ENCODE data around the gene JPH4. TPM values are rescaled to one million over a fixed set of nuclear protein-coding genes. Genes with fewer than 3 reads are reported as not detected.
"Not testable (repeated sequence)": the region's sequence is repeated elsewhere in the genome, so short reads cannot be mapped to it uniquely, and the experiment has no call there.

The JPH4 gene
- total RNA-seq, 1 donor from 2014 or later, result 1.1 TPM

DNA sequence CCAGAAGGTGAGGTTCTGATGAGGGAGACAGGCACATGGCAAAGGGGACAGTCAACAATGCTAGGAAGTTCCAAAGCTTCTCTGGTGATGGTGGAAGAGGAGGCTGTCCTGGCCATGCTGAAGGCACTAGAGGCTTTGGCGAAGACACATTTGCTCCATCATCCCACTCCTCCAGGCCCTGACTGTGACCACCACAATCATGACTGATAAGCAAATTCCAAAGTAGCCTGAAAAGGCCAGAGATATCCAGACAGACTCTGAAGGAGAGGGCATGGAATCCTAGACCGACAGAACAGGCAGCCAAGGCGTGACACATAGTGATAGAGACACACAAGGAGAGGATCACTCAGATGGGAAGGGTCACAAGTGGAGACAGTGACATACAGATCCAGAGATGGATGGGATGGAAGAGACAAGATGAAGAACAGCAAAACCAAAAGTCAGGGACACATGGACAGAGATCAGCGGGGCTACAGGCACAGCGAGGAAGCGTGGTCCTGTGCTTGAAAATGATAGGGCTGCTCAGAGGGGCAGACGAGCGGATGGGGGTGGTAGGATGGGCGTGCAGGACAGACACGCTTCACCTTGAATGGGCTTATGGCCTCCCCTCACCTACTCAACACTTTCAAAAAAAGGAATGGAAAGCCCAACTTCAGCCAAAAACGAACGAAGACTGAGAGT, 28.3 kb downstream of the JPH4 start:
- DNase-seq (ENCODE audit: low spot score), result no peak

DNA sequence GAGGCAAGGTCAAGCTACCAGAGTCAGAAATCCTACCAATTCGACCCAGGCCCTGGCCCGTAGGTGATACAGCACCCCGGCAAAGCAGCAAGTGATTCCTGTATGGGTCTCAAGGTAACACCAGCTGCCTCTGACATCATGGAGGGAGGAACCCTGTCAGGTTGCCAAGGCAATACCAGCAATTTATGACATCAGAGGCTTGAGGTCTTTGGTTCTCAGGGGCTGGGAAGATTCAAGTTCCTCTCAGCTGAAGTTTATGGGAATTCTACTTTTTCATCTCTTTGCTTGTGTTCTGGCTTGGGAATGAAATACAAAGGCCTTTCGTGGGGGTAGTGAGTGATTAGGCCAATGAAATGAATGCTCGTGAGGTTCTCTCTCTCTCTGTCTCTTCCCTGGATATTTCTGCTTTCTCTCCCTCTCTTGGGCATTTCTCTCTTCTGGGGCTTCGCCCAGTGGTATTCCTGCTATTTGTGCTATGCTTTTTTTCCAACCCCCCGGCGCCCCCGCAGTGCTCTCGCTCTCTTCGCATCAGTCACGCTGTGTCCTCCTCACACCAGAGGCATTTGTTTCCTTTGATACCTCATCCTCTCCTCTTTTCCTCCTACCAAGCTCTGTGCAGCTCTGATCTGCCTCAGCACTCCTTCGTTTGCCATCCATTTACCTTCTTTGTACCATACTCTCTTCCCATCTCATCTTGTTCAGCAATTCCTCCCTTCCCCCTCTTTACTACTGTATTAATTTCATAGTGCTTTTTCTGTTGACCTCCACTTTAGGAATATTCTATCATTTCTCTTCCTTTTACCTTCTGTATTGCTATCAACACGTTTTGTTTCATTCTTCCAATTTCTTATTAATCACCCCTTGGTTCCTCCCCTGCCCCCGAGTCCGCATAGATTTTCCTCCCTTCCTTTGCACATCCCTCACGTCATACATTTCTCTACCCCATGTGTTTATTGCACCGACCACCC, 30.0 kb downstream of the JPH4 start:
- DNase-seq (ENCODE audit: low spot score), result no peak

DNA sequence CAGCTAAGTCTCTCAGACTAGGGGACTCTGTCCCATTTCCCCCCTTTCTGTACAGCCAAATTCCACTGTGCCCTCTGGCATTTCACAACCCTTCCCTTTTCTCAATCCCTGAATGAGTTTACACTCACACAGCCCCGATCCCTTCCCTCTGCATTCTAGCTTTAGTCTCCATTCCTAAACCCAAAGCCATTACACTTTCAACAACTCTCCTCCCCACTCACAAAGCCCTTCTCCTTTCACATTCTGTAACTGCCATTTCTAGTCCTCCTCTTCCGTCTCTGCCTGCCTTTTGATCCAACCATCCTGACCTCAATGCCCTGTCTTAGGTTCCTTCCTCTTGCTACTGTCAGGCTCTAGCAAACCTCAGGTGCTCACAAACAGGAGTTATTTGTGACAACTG, 30.7 kb downstream of the JPH4 start:
- DNase-seq (ENCODE audit: low spot score), result no peak

DNA sequence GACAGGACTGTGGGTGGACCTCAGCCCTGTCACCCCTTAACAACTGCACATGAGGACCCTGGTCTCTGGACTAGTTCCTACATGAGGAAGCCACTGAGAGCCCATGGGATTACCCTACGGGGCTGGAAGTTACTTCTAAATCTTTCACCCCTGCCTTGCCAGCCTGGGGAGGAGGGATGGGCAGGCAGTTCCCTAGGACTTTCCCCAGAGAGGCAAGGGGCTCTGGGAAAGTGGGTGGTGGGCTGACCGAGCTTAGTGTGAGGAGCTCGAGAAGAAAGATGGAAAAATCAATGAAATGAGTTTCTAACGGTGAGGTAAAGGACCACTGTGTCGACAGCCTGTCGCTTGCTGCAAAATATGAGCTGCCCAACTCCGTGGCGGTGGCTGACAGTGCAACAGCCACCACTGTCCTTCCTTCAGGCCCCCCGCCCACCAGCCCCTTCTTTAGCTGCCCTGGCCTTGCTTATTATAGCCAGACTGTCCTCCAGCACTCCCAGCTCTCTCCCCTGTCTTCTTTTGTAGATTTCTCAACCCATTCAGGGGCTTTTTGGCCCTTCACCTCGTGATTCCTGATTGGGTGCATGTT, 32.0 kb downstream of the JPH4 start:
- no peak for DNase-seq (ENCODE audit: low spot score)

DNA sequence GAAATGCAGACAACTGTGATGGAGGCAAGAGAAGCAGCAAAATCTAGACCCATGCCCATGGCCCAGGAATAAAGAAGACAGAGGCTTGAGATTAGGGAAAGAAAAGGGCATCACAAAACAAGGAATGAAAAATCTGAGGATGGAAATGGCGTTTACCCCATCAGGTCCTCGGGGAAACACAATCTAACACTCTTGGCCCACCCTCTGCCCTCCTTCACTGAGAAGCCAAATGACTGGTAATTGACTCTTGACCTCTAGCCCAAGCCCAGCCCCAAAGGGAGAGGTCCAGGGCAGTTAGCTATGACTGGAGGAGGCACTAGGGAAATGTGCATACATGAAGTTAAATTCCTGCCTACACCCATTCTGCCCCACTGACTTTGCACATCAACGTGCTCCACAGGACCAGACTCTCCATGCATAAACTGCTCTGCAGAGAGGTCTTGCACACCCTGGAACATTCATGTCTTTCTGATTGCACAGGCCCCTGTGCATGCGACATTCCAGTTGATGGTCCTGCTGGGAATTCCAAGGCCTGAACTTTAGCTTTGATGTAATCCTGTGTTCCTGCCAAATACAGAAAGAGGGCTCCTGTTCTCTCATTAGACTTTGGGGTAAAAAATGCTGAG, 32.7 kb downstream of the JPH4 start:
- DNase-seq (ENCODE audit: low spot score), result no peak

DNA sequence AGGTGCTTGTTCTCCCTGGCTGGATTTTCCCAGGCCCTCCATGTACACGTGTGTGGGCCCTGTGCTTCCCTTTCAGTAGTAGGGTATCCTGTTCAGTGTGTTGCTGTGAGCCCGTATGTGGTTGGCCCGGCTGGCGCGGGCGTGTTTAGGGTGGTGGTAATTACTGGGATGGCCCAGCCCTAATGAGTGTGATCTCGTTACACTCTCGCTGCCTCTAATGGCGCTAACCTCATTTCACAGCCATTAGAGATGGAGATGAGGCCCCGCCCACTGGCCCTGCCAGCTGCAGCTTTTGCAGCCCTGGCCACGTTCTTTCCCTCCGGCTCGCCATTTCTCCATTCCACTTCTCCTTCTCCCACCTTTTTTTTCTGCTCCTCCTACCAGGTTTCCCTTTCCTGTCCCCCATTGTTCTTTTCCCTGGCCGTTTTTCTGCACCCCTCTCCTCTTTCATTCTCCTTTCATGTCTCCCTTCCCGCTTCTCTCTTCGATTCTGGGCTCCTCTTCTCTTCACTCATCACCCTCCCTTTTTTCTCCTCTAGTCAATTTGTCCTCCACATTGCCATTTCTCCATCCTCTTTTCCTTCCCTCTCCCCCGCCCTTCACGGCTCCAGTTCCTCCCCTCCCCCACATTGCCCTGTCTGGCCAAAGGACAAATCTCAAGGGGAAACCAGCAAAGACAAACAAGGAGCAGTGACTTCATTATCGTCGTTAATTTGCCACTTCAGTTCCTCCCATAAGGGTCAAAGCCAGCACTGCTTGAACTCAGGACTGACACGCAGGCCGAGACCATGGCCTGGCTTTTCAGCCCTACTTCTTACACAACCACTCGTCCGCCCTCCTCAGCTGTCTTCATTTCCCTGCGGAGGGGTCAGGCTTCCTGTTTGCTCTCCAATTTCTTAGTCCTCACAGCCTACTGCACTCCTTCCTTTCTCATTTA, 33.8 kb downstream of the JPH4 start:
- no peak for DNase-seq (ENCODE audit: low spot score)

DNA sequence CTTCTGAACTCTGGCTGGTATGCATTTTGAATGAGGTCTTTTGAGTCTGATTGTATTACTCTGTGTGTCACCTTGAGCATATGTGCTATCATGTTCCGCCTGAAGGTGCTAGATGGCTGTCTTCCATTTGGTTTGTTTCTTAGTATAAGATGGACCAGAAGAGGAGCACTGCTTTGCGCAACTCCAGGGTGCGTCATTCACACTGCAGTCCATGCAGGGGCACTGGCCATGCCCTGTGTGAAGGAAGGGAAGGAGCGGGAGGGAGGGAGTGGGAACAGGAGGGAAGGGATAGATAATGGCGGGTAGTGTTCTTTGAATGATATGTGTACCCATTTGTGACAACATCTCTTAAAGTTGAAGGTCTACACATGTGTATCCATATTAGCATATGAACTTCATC, 35.2 kb downstream of the JPH4 start:
- no peak for DNase-seq (ENCODE audit: low spot score)

DNA sequence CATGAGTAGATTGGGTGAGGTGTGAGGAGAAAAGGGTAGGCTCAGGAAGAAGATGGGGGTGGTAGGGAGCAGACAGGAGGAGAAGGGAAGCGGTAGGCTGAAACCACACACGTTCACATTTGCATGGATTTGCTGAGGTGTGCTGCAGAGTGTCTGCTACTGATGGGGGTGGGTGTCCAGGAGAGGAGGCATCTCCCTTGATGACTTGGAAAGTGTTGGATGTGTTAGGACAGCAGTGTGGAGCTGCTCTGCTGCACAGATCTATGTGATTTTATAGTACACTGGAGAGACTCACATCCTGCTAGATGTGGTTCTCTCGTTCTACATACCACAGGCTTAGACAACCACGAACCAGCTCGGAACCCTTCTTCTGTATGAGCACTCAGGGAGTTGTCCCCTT, 36.3 kb downstream of the JPH4 start:
- no peak for DNase-seq (ENCODE audit: low spot score)

DNA sequence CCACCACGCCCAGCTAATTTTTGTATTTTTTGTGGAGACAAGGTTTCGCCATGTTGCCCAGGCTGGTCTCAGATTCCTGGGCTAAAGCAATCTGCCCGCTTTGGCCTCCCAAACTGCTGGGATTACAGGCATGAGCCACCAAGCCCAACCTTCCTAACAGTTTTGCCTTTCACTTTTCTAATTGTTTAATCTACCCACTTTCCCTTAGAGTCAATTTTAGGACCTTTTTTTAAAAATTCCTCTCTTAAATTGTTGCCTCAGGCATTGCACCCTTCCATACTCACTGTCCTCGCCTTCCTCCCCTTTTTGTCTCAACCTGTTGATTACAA, 38.5 kb downstream of the JPH4 start:
- no peak for DNase-seq (ENCODE audit: low spot score)

DNA sequence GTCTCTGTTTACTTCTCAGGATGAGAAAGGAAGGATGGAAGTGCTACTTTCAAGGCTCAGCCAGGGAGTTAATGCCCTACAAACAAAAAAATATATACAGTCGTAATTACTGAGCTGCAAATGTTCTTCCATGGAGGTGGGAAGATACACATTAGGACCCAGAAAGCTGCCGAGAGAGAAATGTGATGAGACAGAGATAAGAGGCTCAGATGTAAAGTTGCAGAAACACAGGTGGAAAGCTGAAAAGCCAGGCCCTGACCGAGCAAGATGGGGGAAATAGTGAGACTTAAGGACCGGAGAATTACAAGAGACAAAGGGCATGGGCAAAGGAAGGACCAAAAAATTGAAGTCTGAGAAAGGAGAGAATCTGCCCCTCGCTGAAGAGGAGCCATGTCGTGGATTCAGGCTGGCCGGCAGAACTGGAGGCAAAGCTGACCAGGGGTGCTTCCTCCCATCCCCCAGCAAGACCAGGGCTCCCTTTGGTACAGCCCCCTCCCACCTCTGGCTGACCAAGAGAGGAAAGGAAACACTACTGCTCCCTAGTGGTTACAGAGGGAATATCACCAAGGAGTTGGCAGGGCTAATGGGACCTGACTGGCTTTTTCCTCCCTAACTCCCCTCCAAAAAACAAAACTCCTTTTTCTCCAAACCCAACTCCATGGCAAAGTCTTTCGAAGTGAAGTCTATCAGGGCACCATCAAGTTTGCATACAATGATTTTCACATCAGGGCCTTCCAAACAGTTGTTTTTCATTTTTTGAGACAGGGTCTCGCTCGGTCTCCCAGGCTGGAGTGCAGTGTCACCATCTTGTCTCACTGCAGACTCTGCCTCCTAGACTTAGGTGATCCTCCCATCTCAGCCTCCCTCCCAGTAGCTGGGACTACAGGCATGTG, 39.1 kb downstream of the JPH4 start:
- DNase-seq (ENCODE audit: low spot score), result no peak

DNA sequence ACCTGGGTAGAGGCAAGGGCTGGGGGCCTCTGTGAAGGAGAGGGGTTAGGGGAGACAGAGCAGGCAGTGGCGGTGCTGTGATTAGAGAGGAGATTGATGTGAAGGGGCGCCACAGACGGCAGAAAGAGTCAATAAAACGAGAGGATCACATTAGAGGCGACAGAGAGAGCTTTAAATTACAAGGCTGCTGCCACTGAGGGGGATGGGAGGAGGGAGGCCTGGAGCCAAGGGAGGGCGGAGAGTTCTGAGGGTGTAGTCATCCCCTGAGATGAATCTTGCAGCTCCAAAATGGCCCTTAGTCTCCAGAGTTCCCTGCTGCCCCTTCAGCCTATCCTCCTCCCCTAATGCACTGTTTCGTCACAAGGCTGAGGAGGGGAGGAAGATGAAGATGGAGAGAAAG, 39.8 kb downstream of the JPH4 start:
- DNase-seq (ENCODE audit: low spot score), result no peak

DNA sequence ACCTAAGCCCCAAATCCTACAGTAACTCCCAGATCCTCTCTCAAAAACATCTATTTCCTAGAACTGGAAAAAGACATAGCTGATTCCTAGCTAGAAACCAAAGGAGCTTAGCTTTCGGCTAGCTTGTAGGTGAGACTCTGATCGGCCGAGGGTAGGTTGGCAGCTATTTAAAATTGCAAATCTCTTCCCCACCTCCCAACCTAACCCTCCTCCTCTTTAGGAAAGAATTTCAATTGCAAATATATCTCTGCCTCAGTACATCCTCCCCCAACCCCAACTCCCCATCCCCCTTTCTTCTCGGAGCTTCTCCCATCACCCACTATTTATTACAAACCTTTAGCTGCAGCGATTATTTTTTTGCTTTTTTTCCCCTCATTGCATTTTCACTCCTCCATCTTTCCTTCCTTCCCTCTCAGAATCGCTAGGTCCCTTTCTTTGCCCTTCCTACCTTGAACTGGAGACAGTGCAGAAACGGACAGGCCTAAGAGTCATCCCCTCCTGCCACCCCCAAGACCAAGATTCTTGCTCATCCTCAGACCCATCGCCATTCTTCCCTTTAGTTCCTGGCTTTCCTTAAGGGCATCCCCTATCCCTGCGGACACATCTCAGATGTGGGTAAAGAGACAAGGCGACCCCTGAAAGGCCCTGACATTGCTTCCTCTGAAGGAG, 40.4 kb downstream of the JPH4 start:
- DNase-seq (ENCODE audit: low spot score), result no peak

DNA sequence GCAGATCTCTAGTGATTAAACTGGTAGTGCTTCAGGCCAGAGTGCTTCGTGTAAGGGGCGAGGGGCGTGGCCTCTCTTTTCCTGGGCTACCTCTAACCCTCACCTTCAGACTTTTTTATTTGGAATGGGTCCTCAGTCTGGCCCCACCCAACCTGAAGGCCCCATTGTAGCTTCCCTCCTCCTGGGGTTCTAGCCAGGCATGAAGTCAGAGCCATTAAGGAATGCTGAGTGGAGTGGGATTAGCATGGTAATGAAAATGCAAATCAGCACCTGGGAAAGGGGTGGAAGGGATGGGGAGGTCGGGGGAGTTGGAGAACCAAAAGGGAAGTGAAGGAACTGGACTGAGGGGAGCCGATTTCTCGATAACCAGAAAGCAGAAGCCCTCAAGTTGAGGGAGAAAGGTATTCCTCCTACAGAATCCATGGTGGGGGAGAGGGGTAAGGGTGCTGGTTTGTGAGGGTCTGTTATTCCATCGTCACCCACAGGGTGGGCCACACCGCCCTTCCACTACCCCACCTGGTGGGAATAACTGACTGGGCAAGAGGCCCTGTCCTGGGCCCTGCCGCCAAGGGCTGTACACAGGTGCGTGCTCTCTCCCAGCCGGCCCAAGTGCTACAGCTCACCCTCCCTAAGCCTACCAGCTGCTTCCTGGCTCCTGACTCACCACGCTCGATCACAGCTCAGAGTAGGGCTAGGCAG, 41.1 kb downstream of the JPH4 start:
- DNase-seq (ENCODE audit: low spot score), result no peak

DNA sequence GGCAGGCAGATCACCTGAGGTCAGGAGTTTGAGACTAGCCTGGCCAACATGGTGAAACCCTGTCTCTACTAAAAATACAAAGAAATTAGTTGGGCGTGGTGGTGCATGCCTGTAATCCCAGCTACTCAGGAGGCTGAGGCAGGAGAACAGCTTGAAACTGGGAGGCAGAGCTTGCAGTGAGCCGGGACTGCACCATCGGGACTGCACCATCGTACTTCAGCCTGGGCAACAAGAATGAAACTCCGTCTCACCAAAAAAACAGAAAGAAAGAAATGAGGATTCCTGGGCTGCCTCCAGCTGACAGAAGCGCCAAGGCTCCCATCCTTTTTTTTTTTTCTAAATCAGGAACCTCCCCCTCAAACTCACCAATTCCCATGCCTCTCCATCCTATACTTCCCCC, 41.7 kb downstream of the JPH4 start:
- not testable (repeated sequence) for DNase-seq (ENCODE audit: low spot score)

DNA sequence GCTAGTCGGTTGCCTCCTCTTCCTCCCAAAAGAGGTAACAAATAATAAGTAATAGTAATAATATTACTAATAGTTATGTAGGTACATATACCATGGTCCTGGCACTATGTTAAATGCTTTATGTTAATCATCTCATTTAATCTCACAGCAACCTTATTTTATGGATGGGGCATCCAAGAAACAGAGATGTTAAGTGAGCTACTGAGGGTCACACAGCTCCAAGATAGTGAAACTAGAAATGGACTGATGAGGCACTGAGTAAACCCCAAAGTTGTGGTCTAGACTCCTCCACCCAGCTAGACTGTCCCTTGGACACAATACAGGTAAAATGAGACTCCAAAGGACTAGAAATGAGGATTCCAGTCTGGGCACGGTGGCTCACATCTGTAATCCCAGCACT, 42.1 kb downstream of the JPH4 start:
- DNase-seq (ENCODE audit: low spot score), result no peak

DNA sequence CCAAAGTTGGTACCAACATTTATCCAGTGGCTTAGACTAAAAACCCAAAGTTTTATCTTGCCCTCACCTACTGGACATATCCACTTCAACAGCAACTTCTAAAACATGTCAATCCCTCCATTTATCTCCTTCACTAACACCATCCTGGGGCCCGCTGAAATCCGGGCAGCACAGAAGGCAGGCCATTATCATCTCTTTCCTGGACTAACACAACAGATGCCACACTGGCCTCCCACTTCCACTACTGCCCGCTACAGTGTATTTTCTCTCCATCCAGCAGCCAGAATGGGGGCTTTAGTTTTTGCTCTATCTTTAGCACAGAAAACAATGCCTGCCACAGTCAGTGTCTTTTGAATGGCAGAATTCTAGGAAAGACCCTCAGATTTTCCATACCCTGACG, 42.6 kb downstream of the JPH4 start:
- no peak for DNase-seq (ENCODE audit: low spot score)

DNA sequence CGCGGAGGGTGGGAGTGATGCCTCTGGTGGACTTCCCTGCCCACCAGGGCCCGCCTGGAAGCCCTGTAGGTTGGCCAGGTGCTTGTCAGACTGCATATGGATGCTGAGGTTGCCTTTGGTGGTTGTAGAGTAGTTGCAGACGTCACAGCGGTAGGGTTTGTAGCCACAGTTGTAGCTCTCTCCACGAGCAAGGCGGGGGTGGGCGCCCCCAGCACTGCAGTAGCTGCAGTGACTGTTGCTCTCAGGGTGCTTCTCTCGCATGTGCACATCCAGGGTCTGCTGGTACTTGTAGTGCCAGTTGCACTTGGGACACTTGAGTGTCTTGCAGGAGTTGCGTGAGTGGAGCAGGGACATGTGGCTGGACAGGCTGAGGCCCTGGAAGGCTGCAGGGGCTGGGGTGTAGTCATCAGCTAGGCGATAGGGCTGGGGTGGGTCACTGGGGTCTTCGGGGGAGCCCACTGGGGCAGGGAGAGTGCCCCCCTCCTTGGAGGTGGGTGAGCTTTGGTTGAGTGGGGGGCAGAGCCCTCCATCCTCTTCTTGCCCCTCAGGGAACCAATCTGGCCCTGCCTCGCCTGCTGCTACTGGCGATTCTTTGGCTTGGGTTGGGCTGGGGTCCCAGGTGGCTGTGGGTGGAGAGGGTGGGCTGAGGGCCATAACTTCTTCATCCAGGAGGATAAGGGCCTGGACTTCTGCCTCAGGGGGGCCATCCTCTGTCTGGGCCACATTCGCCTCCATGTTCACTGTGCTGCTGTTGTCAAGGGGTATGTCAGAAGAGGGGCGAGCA, 44.7 kb downstream of the JPH4 start:
- no peak for DNase-seq (ENCODE audit: low spot score)

DNA sequence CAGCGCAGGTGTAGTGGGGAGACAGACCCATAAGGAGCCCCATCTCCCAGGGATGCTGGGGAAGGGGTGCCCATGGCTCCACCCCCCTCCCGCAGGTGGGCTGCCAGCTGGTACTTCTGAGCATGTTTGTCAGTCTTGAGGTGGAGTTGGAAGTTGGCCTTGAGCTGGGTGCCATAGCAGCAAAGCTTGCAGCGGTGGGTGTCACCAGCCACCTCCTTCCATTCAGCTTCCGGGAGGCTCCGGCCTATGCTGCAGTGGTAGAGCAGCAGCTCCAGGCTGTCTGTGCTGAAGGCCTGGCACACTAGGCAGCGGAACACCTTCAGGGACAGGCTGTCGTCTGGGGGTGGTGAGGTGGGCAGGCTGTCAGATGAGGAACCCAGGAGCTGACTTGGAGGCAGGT, 45.9 kb downstream of the JPH4 start:
- DNase-seq (ENCODE audit: low spot score), result no peak

Data from mesenteric fat pad (tissue), 1 donor.